ENCODE measurements around the gene PROK2. TPM values are rescaled to one million over a fixed set of nuclear protein-coding genes. Genes with fewer than 3 reads are reported as not detected.

The PROK2 gene
- total RNA-seq, 3 donors from 2014 or later, result 0.46 TPM; not detected in 2

DNA sequence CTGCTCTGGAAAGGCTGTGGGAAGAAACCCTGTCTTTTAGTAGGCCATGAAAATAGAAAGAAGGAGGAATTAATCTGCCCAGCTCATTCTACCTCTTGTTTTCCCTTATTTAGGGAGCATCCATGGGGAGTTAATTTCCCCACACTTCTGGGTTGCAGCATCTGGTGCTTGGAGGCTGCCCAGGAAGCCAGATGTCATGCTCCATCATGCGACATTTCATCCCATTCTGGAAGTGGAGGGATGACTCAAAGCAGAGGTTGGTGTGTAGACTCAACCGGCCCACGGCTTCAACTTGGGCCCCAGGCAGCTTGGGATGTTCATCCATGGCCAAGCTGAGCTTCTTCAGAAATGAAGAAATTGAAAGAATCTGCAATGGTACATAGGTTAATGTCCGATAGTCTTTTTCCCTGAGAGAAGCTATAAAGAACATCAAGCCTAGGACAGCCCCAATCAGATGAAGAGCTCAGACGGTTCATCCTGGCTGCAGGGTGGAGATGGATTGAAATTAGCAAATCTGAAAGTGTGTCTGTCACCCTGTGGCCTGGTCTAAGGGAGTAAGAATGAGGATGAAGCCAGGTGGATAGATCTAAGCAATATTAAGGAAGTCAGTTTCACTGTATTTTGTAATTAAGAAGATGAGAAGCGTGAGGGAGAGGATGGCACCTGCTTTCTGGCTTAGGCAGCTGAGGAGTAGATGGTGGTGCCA is 24.5 kb upstream of the PROK2 start:
- Histone ChIP-seq H3K4me3 (no peak overlapping the region), H3K4me1 (ENCODE audit: low read depth) (no peaks in the 10 kb centered on the region), H3K36me3 (ENCODE audit: low read depth) (no peaks in the 10 kb centered on the region), H3K9me3 (no peaks in the 10 kb centered on the region)
- ATAC-seq (no peak), DNase-seq (no peak)
- TF ChIP-seq, protein P1, sequence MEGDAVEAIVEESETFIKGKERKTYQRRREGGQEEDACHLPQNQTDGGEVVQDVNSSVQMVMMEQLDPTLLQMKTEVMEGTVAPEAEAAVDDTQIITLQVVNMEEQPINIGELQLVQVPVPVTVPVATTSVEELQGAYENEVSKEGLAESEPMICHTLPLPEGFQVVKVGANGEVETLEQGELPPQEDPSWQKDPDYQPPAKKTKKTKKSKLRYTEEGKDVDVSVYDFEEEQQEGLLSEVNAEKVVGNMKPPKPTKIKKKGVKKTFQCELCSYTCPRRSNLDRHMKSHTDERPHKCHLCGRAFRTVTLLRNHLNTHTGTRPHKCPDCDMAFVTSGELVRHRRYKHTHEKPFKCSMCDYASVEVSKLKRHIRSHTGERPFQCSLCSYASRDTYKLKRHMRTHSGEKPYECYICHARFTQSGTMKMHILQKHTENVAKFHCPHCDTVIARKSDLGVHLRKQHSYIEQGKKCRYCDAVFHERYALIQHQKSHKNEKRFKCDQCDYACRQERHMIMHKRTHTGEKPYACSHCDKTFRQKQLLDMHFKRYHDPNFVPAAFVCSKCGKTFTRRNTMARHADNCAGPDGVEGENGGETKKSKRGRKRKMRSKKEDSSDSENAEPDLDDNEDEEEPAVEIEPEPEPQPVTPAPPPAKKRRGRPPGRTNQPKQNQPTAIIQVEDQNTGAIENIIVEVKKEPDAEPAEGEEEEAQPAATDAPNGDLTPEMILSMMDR (IDR thresholded peaks at IDR 0.05), result no peak
- intact Hi-C loops (cut with DNase I, micrococcal nuclease), result no loop called here

DNA sequence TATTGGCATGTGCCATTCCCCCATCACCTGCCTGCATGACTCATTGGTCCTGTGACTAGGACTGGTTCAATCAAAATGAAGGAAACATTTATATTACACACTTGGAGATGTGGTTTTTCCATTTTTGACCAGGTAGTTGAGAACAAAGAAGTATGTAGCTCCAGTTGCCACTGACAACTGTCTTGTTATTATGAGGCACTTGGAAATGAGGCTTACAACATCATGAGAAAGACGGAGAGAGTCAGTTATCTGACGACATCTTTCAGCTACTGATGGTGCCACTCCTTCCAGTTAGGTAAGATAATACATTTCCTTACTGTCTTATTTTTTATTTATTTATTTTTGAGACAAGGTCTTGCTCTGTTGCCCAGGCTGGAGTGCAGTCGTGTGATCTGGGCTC is 21.8 kb upstream of the PROK2 start:
- ATAC-seq (no peak), DNase-seq (no peak)
- no peaks in the 10 kb centered on the region for H3K9me3 ChIP-seq
- TF ChIP-seq, protein P1 (IDR thresholded peaks at IDR 0.05), result no peak
- no peak overlapping the region for H3K4me3 ChIP-seq
- no peaks in the 10 kb centered on the region for H3K36me3 ChIP-seq (ENCODE audit: low read depth)
- no peaks in the 10 kb centered on the region for H3K4me1 ChIP-seq (ENCODE audit: low read depth)
- intact Hi-C loops (cut with DNase I, micrococcal nuclease), result no loop called here

DNA sequence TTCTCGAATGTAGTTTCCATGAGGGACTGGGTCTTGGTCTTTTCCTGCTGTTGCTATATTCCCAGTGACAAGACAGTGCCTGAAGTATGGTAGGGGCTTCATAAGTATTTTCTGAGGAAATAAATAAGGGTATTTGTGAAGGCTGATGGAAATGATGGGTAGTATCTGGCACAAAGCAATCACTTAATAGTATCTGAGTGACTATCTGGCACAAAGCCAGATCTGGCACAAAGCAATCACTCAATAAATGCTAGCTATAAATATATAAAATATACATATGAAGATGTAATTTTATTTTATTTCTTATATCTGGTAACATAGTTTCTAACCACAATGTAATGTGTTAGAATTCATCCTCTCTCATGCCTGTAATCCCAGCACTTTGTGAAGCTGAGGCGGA is 20.7 kb upstream of the PROK2 start:
- ATAC-seq (no peak), DNase-seq (no peak)
- TF ChIP-seq, protein P1 (IDR thresholded peaks at IDR 0.05), result no peak
- Histone ChIP-seq H3K4me3 (no peak overlapping the region), H3K4me1 (ENCODE audit: low read depth) (no peaks in the 10 kb centered on the region), H3K9me3 (no peaks in the 10 kb centered on the region), H3K36me3 (ENCODE audit: low read depth) (no peaks in the 10 kb centered on the region)
- intact Hi-C loops (cut with DNase I, micrococcal nuclease), result no loop called here

DNA sequence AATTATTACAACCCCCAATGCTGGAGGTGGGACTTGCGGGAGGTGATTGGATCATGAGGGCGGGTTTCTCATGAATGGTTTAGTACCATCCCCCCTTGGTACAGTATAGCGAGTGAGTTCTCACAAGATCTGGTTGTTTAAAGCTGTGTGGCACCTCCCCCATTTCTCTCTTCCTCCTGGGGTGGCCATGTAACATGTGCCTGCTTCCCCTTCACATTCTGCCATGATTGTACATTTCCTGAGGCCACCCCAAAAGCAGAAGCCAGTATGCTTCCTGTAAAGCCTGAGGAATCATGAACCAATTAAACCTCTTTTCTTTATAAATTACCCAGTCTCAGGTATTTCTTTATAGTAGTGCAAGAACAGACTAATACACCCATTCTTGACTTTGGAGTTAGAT is 20.3 kb upstream of the PROK2 start:
- no peaks in the 10 kb centered on the region for H3K36me3 ChIP-seq (ENCODE audit: low read depth)
- no peaks in the 10 kb centered on the region for H3K4me1 ChIP-seq (ENCODE audit: low read depth)
- H3K9me3 ChIP-seq, result no peaks in the 10 kb centered on the region
- no peak overlapping the region for H3K4me3 ChIP-seq
- DNase-seq, result no peak
- intact Hi-C loops (cut with DNase I, micrococcal nuclease), result no loop called here
- no peak for ATAC-seq
- TF ChIP-seq, protein P1 (IDR thresholded peaks at IDR 0.05), result no peak

DNA sequence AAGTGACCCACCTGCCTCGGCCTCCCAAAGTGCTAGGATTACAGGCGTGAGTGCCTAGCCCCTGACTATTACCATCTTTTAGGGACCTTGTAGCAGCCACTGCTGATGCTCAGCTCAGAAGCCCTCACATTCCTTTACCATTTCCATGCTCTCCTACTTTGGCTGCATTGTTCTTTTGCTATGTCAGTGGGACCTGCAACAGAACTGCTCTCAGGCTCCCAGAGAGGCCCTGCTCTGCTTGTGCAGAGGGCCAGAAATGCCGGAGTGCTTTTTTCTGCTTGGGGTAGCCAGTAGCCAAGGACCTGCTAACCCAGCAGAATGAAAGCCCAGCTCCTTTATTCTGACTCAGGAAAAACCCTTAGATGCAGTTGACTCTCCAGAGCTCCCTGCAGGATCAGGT is 18.3 kb upstream of the PROK2 start:
- H3K9me3 ChIP-seq, result no peaks in the 10 kb centered on the region
- DNase-seq (no peak), ATAC-seq (no peak)
- no peaks in the 10 kb centered on the region for H3K4me1 ChIP-seq (ENCODE audit: low read depth)
- TF ChIP-seq, protein P1 (IDR thresholded peaks at IDR 0.05), result no peak
- no peak overlapping the region for H3K4me3 ChIP-seq
- no peaks in the 10 kb centered on the region for H3K36me3 ChIP-seq (ENCODE audit: low read depth)
- intact Hi-C loops (cut with DNase I, micrococcal nuclease), result no loop called here

DNA sequence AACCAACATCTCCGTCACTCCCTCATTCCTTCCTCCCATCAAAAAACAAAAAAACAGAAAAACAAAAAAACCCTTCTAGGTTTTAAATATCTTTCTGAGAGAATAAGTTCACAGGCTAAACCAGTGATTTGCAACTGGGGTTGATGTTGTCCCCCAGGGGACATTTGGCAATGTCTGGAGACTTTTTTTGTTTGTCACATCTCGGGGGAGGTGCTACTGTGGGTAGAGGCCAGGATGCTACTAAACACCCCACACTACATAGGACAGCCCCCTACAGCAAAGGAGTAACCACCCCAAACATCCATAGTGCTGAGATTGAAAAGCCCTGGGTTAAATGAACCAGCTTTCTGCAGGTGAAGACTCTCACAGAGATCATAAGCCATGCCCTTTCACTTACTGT is 17.0 kb upstream of the PROK2 start:
- intact Hi-C loops (cut with DNase I, micrococcal nuclease), result no loop called here
- H3K4me1 ChIP-seq (ENCODE audit: low read depth), result no peaks in the 10 kb centered on the region
- DNase-seq (no peak), ATAC-seq (no peak)
- H3K4me3 ChIP-seq, result no peak overlapping the region
- TF ChIP-seq, protein P1 (IDR thresholded peaks at IDR 0.05), result no peak
- H3K36me3 ChIP-seq (ENCODE audit: low read depth), result no peaks in the 10 kb centered on the region
- no peaks in the 10 kb centered on the region for H3K9me3 ChIP-seq
